Measurements from ENCODE around the gene PI4KB.

The PI4KB gene

GRCh38 chr1:151311589-151312331, 15.5 kb downstream of the PI4KB start:
- DNase-seq, result peak; percentile 94 to 97
- TF ChIP-seq POLR2A (IDR thresholded peaks at IDR 0.05; ENCODE audit: low read length) (peak; percentile 26), GATA1 (IDR thresholded peaks at IDR 0.05; ENCODE audit: low read depth, low read length) (no peak)

GRCh38 chr1:151311011-151311410, 16.2 kb downstream of the PI4KB start:
- DNase-seq, result peak; percentile 73 to 88

GRCh38 chr1:151309811-151310323, 17.3 kb downstream of the PI4KB start:
- no peak for DNase-seq
- no peak for TF ChIP-seq POLR2A (IDR thresholded peaks at IDR 0.05; ENCODE audit: low read length)
- TF ChIP-seq GATA1 (IDR thresholded peaks at IDR 0.05; ENCODE audit: low read depth, low read length), result no peak

More at GRCh38 chr1:151311011-151311410, 16.2 kb downstream of the PI4KB start:
- TF ChIP-seq GATA1 (IDR thresholded peaks at IDR 0.05; ENCODE audit: low read depth, low read length) (no peak), POLR2A (IDR thresholded peaks at IDR 0.05; ENCODE audit: low read length) (no peak)

- TF ChIP-seq POLR2A (IDR thresholded peaks at IDR 0.05; ENCODE audit: low read length), result no peak
- no peak for TF ChIP-seq GATA1 (IDR thresholded peaks at IDR 0.05; ENCODE audit: low read depth, low read length)
Measured at GRCh38 chr1:151294742-151295462, 32.3 kb downstream of the PI4KB start.

GRCh38 chr1:151293093-151293492, 34.1 kb downstream of the PI4KB start:
- no peak for DNase-seq
- no peak for TF ChIP-seq GATA1 (IDR thresholded peaks at IDR 0.05; ENCODE audit: low read depth, low read length)
- peak; percentile 33 for TF ChIP-seq POLR2A (IDR thresholded peaks at IDR 0.05; ENCODE audit: low read length)

More at GRCh38 chr1:151294742-151295462, 32.3 kb downstream of the PI4KB start:
- DNase-seq, result no peak

GRCh38 chr1:151292207-151293030, 34.8 kb downstream of the PI4KB start:
- no peak for DNase-seq
- TF ChIP-seq POLR2A (IDR thresholded peaks at IDR 0.05; ENCODE audit: low read length), result peak; percentile 43
- no peak for TF ChIP-seq GATA1 (IDR thresholded peaks at IDR 0.05; ENCODE audit: low read depth, low read length)

GRCh38 chr1:151290709-151291303, 36.4 kb downstream of the PI4KB start:
- TF ChIP-seq POLR2A (IDR thresholded peaks at IDR 0.05; ENCODE audit: low read length) (no peak), GATA1 (IDR thresholded peaks at IDR 0.05; ENCODE audit: low read depth, low read length) (no peak)
- DNase-seq, result no peak

- TF ChIP-seq POLR2A (IDR thresholded peaks at IDR 0.05; ENCODE audit: low read length) (no peak), GATA1 (IDR thresholded peaks at IDR 0.05; ENCODE audit: low read depth, low read length) (no peak)
Measured at GRCh38 chr1:151289991-151290708, 37.1 kb downstream of the PI4KB start.

GRCh38 chr1:151289080-151289935, 37.9 kb downstream of the PI4KB start:
- DNase-seq, result no peak
- no peak for TF ChIP-seq POLR2A (IDR thresholded peaks at IDR 0.05; ENCODE audit: low read length)

More at GRCh38 chr1:151289991-151290708, 37.1 kb downstream of the PI4KB start:
- DNase-seq, result no peak

- TF ChIP-seq POLR2A (IDR thresholded peaks at IDR 0.05; ENCODE audit: low read length) (no peak), GATA1 (IDR thresholded peaks at IDR 0.05; ENCODE audit: low read depth, low read length) (no peak)
- no peak for DNase-seq
Measured at GRCh38 chr1:151288502-151288901, 38.7 kb downstream of the PI4KB start.

GRCh38 chr1:151287767-151288500, 39.3 kb downstream of the PI4KB start:
- no peak for TF ChIP-seq POLR2A (IDR thresholded peaks at IDR 0.05; ENCODE audit: low read length)
- no peak for TF ChIP-seq GATA1 (IDR thresholded peaks at IDR 0.05; ENCODE audit: low read depth, low read length)
- no peak for DNase-seq
